H1 (cell line): ENCODE results near the gene GAMT. TPM values are rescaled to one million over a fixed set of nuclear protein-coding genes. Genes with fewer than 3 reads are reported as not detected.

Experiments
- BACH1 ChIP-seq: IDR thresholded peaks from 2 replicates; pipeline ENCODE4 v1.6.1; 2012; ENCODE audit warnings: low read length, improper control_type of control experiment
- BRCA1 ChIP-seq: IDR thresholded peaks from 2 replicates; pipeline ENCODE4 v1.6.1; 2012; ENCODE audit warnings: low read depth, low read length, improper control_type of control experiment
- CBX5 ChIP-seq: fragments of 300-800, 300-1000 bp; sonication (generic); IDR thresholded peaks from 2 replicates; pipeline ENCODE4 v1.7.1; 2016; ENCODE audit warnings: antibody characterized with exemption, low read length, low read depth
- CHD2 ChIP-seq: IDR thresholded peaks from 2 replicates; pipeline ENCODE4 v1.6.1; 2012; ENCODE audit warnings: low read length, improper control_type of control experiment
- EP300 ChIP-seq, 2 experiments: IDR thresholded peaks; 1 replicate in 1 of 2; 2 replicates in 1 of 2; pipeline ENCODE4 v1.6.1; 2011 to 2012; ENCODE audit warnings: low read depth in 2 of 2, low read length in 2 of 2, mild to moderate bottlenecking in 2 of 2, borderline replicate concordance in 1 of 2, inconsistent platforms in 1 of 2, moderate library complexity in 1 of 2
- JUND ChIP-seq: IDR thresholded peaks from 2 replicates; pipeline ENCODE4 v1.6.1; 2011; ENCODE audit warnings: mild to moderate bottlenecking, improper control_type of control experiment, low read length
- KDM4A ChIP-seq: IDR thresholded peaks from one replicate; pipeline ENCODE4 v1.7.1; 2012; ENCODE audit warnings: low read depth, mild to moderate bottlenecking, moderate library complexity, low read length, inconsistent platforms; ENCODE audit not compliant: severe bottlenecking
- MAFK ChIP-seq: IDR thresholded peaks from 2 replicates; pipeline ENCODE4 v1.6.1; 2012; ENCODE audit warnings: low read depth, mild to moderate bottlenecking, improper control_type of control experiment, low read length
- PHF8 ChIP-seq: fragments of 200-600 bp; sonication (generic); conservative IDR thresholded peaks from 2 replicates; pipeline ENCODE4 v1.7.1; 2012; ENCODE audit warnings: low read depth, mild to moderate bottlenecking, inconsistent platforms, low read length, moderate library complexity
- RFX5 ChIP-seq: IDR thresholded peaks from 2 replicates; pipeline ENCODE4 v1.6.1; 2011; ENCODE audit warnings: low read depth, low read length, improper control_type of control experiment, borderline replicate concordance
- RXRA ChIP-seq: IDR thresholded peaks from 2 replicates; pipeline ENCODE4 v1.6.1; 2011; ENCODE audit warnings: low read depth, mild to moderate bottlenecking, low read length, moderate library complexity; ENCODE audit not compliant: insufficient read depth
- SAP30 ChIP-seq: fragments of 300-600 bp; sonication (generic); IDR thresholded peaks from 2 replicates; pipeline ENCODE4 v1.7.1; 2012; ENCODE audit warnings: low read length, moderate library complexity, mild to moderate bottlenecking, inconsistent platforms; ENCODE audit not compliant: insufficient read depth, insufficient replicate concordance
- SIRT6 ChIP-seq: IDR thresholded peaks from one replicate; pipeline ENCODE4 v1.7.1; 2012; ENCODE audit warnings: low read length, inconsistent platforms
- YY1 ChIP-seq: IDR thresholded peaks from 2 replicates; pipeline ENCODE4 v1.6.1; 2011; ENCODE audit warnings: low read depth, mild to moderate bottlenecking, low read length
- polyA plus RNA-seq, 7 experiments: library from polyadenylated mRNA; depleted of rRNA in 3 of 7; stranded (reverse) in 5 of 7; unstranded in 2 of 7; fragments of >200 nt in 5 of 7; fragments of 200-250 nt in 2 of 7; gene quantifications; 1 replicate in 5 of 7; 2 replicates in 1 of 7; 4 replicates in 1 of 7; pipeline versions ENCODE4 v1.2.1 to v1.2.3, GENCODE V29; 2011 to 2013; ENCODE audit warnings: missing spikeins in 2 of 7, mixed read lengths in 2 of 7
- total RNA-seq: library from RNA; stranded (reverse); fragmentation: NEBNext Ultra II Directional; extraction: Animal tissue kit (Norgen Biotek cat#: 25700); gene quantifications from 2 replicates; pipeline ENCODE4 v1.2.1, GENCODE V29; 2021
- TF ChIP-seq, protein P1 (sequence below): IDR thresholded peaks from 2 replicates; pipeline ENCODE4 v1.6.1; 2011; ENCODE audit warnings: low read depth, mild to moderate bottlenecking, low read length; ENCODE audit not compliant: insufficient read depth

The GAMT gene
- total and polyA plus RNA-seq, 2 of the 8 experiments (the other 6 are each of a cell fraction or from before 2014, with no cell fraction given), result 17.2 to 35.6 TPM

DNA sequence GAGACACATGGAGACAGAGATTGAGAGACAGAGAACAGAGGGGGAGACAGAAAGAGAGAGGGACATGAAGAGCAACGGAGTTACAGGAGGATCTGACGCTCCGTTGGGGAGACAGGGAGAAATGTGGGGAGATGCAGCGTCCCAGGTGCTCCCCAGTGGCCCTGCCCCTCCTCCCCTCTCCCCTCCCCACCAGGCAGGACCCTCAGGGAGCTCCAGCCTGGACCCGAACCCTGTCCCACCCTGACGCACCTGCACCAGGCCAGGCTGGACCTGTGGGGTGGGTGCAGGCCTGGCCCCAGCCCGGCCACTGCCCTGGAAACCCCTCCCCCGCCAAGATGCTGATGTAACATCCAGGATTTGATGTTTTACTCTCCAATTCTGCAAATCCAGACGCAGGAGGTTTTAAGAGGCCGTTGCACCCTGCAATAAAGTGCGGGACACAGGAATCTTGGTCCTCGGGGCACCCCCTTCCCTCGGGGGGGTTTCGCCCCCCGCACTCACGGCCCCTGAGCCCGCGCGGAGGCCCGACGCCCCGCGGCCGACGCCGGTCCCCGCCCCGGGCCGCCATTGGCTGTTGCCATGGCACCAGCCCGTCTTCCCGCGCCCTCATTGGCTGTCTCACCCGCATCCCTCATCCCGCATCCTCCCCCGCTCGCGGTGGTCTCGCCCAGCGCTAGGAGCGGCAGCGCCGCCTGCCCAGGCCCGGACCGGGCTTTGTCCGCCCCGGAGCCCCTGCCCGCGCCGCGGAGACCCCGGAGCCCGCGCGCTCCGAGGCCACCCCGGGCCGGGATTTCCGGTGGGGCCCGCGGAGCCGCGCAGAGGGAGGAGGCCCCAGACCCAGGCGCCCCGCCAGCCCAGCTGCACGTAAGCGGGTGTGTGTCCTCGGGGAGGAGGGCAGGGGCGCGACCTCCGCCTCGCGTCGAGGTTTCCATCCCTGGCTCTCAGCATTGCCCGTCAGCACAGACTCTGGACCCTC, 48.4 kb upstream of the GAMT start, which contains the start of gene APC2 (continued):
- peak in 1 of 2 experiments; percentile 54; a peak in 1 of 3 replicates for TF ChIP-seq EP300 (IDR thresholded peaks at IDR 0.05; ENCODE audit: borderline replicate concordance in 1 of 2, low read depth in 2 of 2, low read length in 2 of 2)
- TF ChIP-seq JUND, result 0 out of 2 replicates have a peak, but pooled peaks have one; percentile 9
- no peak for TF ChIP-seq SIRT6
- TF ChIP-seq RFX5, result 0 out of 2 replicates have a peak, but pooled peaks have one; percentile 23
- no peak for TF ChIP-seq RXRA
- peak; percentile 75 for TF ChIP-seq CHD2
- peak; percentile 25 for TF ChIP-seq KDM4A
- 0 out of 2 replicates have a peak, but pooled peaks have one; percentile 35 for TF ChIP-seq PHF8
- TF ChIP-seq YY1, result no peak
- TF ChIP-seq SAP30, result no peak
- TF ChIP-seq CBX5, result no peak
- TF ChIP-seq BRCA1, result no peak
- TF ChIP-seq BACH1, result no peak
- TF ChIP-seq, protein P1, sequence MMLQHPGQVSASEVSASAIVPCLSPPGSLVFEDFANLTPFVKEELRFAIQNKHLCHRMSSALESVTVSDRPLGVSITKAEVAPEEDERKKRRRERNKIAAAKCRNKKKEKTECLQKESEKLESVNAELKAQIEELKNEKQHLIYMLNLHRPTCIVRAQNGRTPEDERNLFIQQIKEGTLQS, result 0 out of 2 replicates have a peak, but pooled peaks have one; percentile 42
- no peak for TF ChIP-seq MAFK
